Right cardiac atrium (tissue), 5 donors: ENCODE data around the gene RRAD. TPM values are rescaled to one million over a fixed set of nuclear protein-coding genes. Genes with fewer than 3 reads are reported as not detected.
A peak's percentile ranks its signal among the peaks of the same experiment; 100 is the strongest.
"Not testable (repeated sequence)": the region's sequence is repeated elsewhere in the genome, so short reads cannot be mapped to it uniquely, and the experiment has no call there.

Experiments used
- ATAC-seq, 2 donors: fragments of 200-7000 bp; cut with Tn5 transposase; one replicate each; pipeline versions ENCODE4 v1.8.0 to v1.9.1; 2020; ENCODE audit warnings: moderate library complexity in 2 of 2, mild to moderate bottlenecking in 1 of 2
- DNase-seq, 3 donors: peaks; one replicate each; pipeline ENCODE4 v3.0.0-alpha.2; 2020
- H3K27ac ChIP-seq: one replicate; pipeline ENCODE4 v1.5.1; 2013; ENCODE audit warnings: mild to moderate bottlenecking, low read length, control low read depth, moderate library complexity
- H3K27me3 ChIP-seq: one replicate; pipeline ENCODE4 v1.6.1; 2013; ENCODE audit not compliant: control insufficient read depth, insufficient read depth
- H3K4me1 ChIP-seq: one replicate; pipeline ENCODE4 v1.6.1; 2013; ENCODE audit warnings: low read length; ENCODE audit not compliant: control insufficient read depth, insufficient read depth
- H3K4me3 ChIP-seq: one replicate; pipeline ENCODE4 v1.5.1; 2013; ENCODE audit warnings: low read length, control low read depth
- H3K9me3 ChIP-seq: one replicate; pipeline ENCODE4 v1.6.1; 2013; ENCODE audit warnings: low read length; ENCODE audit not compliant: control insufficient read depth
- WGBS: extraction: QIAGEN DNeasy Blood & Tissue Kit; methylation state at CpG from one replicate; pipeline ENCODE4 v1.1.7; 2013; 5-methylcytosine and 5-hydroxymethylcytosine counted together
- intact Hi-C, 4 donors: fragments of 100-400 bp; cut with DNase I; formaldehyde crosslinking; loops; one replicate each; pipeline versions ENCODE4 v1.11.0 to v1.14.0; 2022 to 2023
- long read RNA-seq, 4 donors: library from polyadenylated mRNA; unstranded; transcript quantifications; one replicate each; pipeline ENCODE4 v2.0.0, GENCODE V29; 2020 to 2021
- polyA plus RNA-seq: library from polyadenylated mRNA; stranded (reverse); fragments of 200-250 nt; gene quantifications from one replicate; pipeline ENCODE4 v1.2.3, GENCODE V29; 2013
- total RNA-seq, 4 donors: library from RNA; stranded (reverse); fragmentation: NEBNext Ultra II Directional; extraction: Animal tissue kit (Norgen Biotek cat#: 25700); gene quantifications; one replicate each; pipeline ENCODE4 v1.2.1, GENCODE V29; 2021
- donor health status: healthy with polysubstance abuse.
- donor health status: DM: no; HTN: yes; CAD: no.
- donor health status: DM: no; HTN: no; CAD: no.
- donor health status: DM: no; HTN: yes; CAD: no; lungs with severe emphysema.
- donor health status: DM: yes; HTN: yes; CAD: no.

The RRAD gene
- total RNA-seq = 100 to 1,000 TPM; 135 to 299 (median 142) TPM
- 375 TPM for polyA plus RNA-seq
- long read RNA-seq, donor 1, transcript RRAD-201 (5 exons, 1,569 nt) = major isoform, 523 of 642 reads
- long read RNA-seq, donor 1, transcript RRAD-202 (5 exons, 1,476 nt) = minor isoform, 16 of 642 reads
- long read RNA-seq, donor 1, partial matches to known transcripts = 92 of 642 reads
- long read RNA-seq, donor 1, other reads (novel, unspliced or antisense) = 11 of 642 reads
- long read RNA-seq, donor 2, transcript RRAD-202 (5 exons, 1,476 nt) = minor isoform, 7 of 335 reads
- long read RNA-seq, donor 2, transcript RRAD-201 (5 exons, 1,569 nt) = major isoform, 258 of 335 reads
- long read RNA-seq, donor 2, partial matches to known transcripts = 44 of 335 reads
- long read RNA-seq, donor 2, other reads (novel, unspliced or antisense) = 26 of 335 reads
- long read RNA-seq, donor 3, transcript RRAD-201 (5 exons, 1,569 nt) = major isoform, 11 of 85 reads
- long read RNA-seq, donor 3, partial matches to known transcripts = 57 of 85 reads
- long read RNA-seq, donor 3, other reads (novel, unspliced or antisense) = 17 of 85 reads
- long read RNA-seq, donor 4, transcript RRAD-202 (5 exons, 1,476 nt) = minor isoform, 10 of 305 reads
- long read RNA-seq, donor 4, transcript RRAD-201 (5 exons, 1,569 nt) = major isoform, 222 of 305 reads
- long read RNA-seq, donor 4, partial matches to known transcripts = 50 of 305 reads
- long read RNA-seq, donor 4, other reads (novel, unspliced or antisense) = 23 of 305 reads

- H3K4me3 ChIP-seq = peak within 1 kb of the TSS; percentile 67
- ATAC-seq (peak; percentile 59 to 64), DNase-seq (peak; percentile 76 to 91 (median 90))
- 3% methylated on average over 42 of the region's 42 CpGs for whole genome bisulfite sequencing
- intact Hi-C loops = no loop called here
- H3K27ac ChIP-seq = peak within 1 kb of the TSS; percentile 86
- H3K9me3 ChIP-seq = no peaks in the 10 kb centered on the region
- H3K4me1 ChIP-seq = peaks cover 6% of the 10 kb centered on the region
- no peaks in the 10 kb centered on the region for H3K27me3 ChIP-seq
Measured at GRCh38 chr16:66925322-66925840, at the start of gene RRAD. Gene RRAD (minus strand): TSS chr16:66925535. CDS start chr16:66925179, 356 bp downstream.

DNA sequence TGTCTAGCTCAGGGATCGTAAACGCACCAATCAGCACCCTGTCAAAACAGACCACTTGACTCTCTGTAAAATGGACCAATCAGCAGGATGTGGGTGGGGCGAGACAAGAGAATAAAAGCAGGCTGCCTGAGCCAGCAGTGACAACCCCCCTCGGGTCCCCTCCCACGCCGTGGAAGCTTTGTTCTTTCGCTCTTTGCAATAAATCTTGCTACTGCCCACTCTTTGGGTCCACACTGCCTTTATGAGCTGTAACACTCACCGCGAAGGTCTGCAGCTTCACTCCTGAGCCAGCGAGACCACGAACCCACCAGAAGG is 49.6 kb upstream of the RRAD start:
- intact Hi-C loops = loop anchor here in 1 of 4 donors (5.0 kb wide), 1 partner anchor 182 kb away; the partner anchor contains the start of genes FBXL8 and TRADD
- not testable (repeated sequence) for H3K4me3 ChIP-seq, H3K4me1 ChIP-seq, H3K27ac ChIP-seq, H3K27me3 ChIP-seq, DNase-seq, H3K9me3 ChIP-seq, ATAC-seq
- 67% methylated on average over 11 of the region's 11 CpGs for WGBS

DNA sequence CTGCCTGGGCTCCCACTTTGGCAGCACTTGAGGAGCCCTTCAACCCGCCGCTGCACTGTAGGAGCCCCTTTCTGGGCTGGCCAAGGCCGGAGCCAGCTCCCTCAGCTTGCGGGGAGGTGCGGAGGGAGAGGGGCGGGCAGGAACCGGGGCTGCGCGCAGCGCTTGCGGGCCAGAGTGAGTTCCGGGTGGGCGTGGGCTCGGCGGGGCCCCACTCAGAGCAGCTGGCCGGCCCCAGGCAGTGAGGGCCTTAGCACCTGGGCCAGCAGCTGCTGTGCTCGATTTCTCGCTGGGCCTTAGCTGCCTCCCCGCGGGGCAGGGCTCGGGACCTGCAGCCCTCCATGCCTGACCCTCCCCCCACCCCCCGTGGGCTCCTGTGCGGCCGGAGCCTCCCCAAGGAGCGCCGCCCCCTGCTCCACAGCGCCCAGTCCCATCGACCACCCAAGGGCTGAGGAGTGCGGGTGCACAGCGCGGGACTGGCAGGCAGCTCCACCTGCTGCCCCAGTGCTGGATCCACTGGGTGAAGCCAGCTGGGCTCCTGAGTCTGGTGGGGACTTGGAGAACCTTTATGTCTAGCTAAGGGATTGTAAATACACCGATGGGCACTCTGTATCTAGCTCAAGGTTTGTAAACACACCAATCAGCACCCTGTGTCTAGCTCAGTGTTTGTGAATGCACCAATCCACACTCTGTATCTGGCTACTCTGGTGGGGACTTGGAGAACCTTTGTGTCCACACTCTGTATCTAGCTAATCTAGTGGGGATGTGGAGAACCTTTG is 49.0 kb upstream of the RRAD start:
- H3K27ac ChIP-seq = not testable (repeated sequence)
- WGBS = 88% methylated on average over 32 of the region's 32 CpGs

DNA sequence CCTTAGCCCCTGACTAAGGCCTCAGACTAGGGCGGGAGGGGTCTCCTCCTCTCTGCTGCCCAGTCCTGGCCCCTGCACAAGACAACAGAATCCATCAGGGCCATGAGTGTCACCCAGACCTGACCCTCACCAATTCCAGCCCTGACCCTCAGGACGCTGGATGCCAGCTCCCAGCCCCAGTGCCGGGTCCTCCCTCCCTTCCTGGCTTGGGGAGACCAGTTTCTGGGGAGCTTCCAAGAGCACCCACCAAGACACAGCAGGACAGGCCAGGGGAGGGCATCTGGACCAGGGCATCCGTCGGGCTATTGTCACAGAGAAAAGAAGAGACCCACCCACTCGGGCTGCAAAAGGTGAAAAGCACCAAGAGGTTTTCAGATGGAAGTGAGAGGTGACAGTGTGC is 48.4 kb upstream of the RRAD start:
- ATAC-seq (no peak), DNase-seq (no peak)
- H3K4me3 ChIP-seq = no peak overlapping the region
- no peaks in the 10 kb centered on the region for H3K27me3 ChIP-seq
- intact Hi-C loops = no loop called here
- no peak overlapping the region for H3K27ac ChIP-seq
- no peaks in the 10 kb centered on the region for H3K4me1 ChIP-seq
- WGBS = 77% methylated on average over 6 of the region's 6 CpGs
- H3K9me3 ChIP-seq = no peaks in the 10 kb centered on the region

More for the DNA sequence above, 49.0 kb upstream of the RRAD start:
- H3K9me3 ChIP-seq, H3K4me3 ChIP-seq, ATAC-seq, DNase-seq, H3K27me3 ChIP-seq, H3K4me1 ChIP-seq, intact Hi-C loops: not testable (repeated sequence)

DNA sequence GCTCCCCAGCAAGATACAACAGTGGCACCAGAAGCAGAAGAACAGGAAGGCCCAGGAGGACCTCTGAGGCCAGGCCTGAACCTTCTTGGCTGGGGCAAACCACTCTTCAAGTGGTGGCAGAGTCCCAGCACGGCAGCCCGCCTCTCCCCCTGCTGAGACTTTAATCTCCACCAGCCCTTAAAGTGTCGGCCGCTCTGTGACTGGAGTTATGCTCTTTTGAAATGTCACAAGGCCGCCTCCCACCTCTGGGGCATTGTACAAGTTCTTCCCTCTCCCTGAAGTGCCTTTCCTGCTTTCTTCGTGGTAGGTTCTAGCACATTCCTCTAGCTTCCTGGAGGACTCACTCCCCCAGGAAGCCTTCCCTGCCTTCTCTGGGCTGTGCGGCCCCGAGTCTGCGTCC is 47.6 kb upstream of the RRAD start:
- no peak overlapping the region for H3K27ac ChIP-seq
- no peaks in the 10 kb centered on the region for H3K9me3 ChIP-seq
- H3K27me3 ChIP-seq = no peaks in the 10 kb centered on the region
- WGBS = 58% methylated on average over 9 of the region's 9 CpGs
- DNase-seq (peak in 1 of 3 donors; percentile 16), ATAC-seq (no peak)
- intact Hi-C loops = no loop called here
- no peaks in the 10 kb centered on the region for H3K4me1 ChIP-seq
- no peak overlapping the region for H3K4me3 ChIP-seq

DNA sequence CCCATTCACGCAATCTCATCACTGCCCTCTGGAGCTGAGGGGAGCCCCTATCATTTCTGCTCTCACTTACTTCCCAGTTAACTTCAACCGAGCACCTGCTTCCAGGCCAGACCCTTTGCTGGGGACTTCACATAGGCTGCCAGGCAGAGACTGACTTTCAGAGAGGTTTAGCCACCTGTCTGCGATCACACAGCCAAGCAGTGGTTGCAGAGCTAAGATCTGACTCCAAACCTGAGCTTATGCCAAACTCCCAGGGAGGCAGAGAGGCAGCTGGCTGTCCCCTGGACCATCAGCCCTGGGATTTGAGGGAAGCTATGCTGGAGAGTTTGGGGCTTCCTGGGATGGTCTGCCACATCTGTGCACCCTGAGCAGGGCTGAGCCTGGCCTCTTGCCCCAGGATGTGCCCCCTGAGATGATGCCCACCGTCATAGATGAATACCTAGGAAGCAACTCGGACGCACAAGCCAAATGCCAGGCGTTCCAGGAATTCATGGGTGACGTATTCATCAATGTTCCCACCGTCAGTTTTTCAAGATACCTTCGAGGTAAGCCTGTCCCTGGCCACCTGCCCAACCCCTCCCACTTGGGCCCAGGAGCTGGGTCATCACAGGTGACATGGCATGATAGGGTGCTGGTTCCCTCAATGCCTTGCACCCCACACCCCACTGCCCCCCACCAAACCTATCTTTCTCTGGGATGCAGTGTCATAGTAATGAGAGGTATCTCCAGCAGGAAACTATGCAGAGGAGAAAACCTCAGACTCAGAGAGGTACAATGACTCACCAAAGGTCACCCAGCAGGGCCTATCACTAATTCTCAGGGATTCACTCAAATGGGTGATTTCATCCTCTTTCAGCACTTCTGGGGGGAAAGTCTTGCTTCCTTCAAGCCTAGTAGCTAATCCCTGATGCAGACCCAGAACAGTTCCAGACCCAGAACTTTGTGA is 45.7 kb upstream of the RRAD start:
- DNase-seq (peak in 1 of 3 donors; percentile 32), ATAC-seq (no peak)
- WGBS = 75% methylated on average over 10 of the region's 10 CpGs
- H3K27ac ChIP-seq = no peak overlapping the region
- no peaks in the 10 kb centered on the region for H3K9me3 ChIP-seq
- no peaks in the 10 kb centered on the region for H3K27me3 ChIP-seq
- intact Hi-C loops = no loop called here
- H3K4me3 ChIP-seq = no peak overlapping the region
- no peaks in the 10 kb centered on the region for H3K4me1 ChIP-seq

- DNase-seq = peak in 1 of 3 donors; percentile 23
- Histone ChIP-seq H3K27ac (no peak overlapping the region), H3K4me3 (no peak overlapping the region), H3K27me3 (no peaks in the 10 kb centered on the region), H3K4me1 (no peaks in the 10 kb centered on the region), H3K9me3 (no peaks in the 10 kb centered on the region)
- ATAC-seq = no peak
- 84% methylated on average over 5 of the region's 5 CpGs for WGBS
- intact Hi-C loops = no loop called here
Measured at GRCh38 chr16:66968847-66969246, 43.5 kb upstream of the RRAD start.

- Histone ChIP-seq H3K4me3 (no peak overlapping the region), H3K9me3 (no peaks in the 10 kb centered on the region), H3K27me3 (no peaks in the 10 kb centered on the region), H3K27ac (no peak overlapping the region), H3K4me1 (no peaks in the 10 kb centered on the region)
- intact Hi-C loops = no loop called here
- peak in 1 of 3 donors; percentile 28 for DNase-seq
- no peak for ATAC-seq
- 73% methylated on average over 6 of the region's 6 CpGs for WGBS
Measured at GRCh38 chr16:66964049-66964448, 38.7 kb upstream of the RRAD start.

- no peak for DNase-seq
- H3K9me3 ChIP-seq = no peaks in the 10 kb centered on the region
- H3K27ac ChIP-seq = no peak overlapping the region
- 51% methylated on average over 5 of the region's 5 CpGs for WGBS
- intact Hi-C loops = no loop called here
- H3K27me3 ChIP-seq = no peaks in the 10 kb centered on the region
- no peak overlapping the region for H3K4me3 ChIP-seq
- no peaks in the 10 kb centered on the region for H3K4me1 ChIP-seq
- peak in 1 of 2 donors; percentile 23 for ATAC-seq
Measured at GRCh38 chr16:66961914-66962313, 36.6 kb upstream of the RRAD start.
